Stimulated activated CD4-positive, alpha-beta T cell treated with anti-CD3 and anti-CD28 coated beads, Interleukin-4, amount 100 ng/mL, for 1 hour (primary cell): Measurements from ENCODE around the gene CWH43.
"Not testable (repeated sequence)": the region's sequence is repeated elsewhere in the genome, so short reads cannot be mapped to it uniquely, and the experiment has no call there.

Source experiments
- DNase-seq: peaks from one replicate; pipeline ENCODE4 v3.0.0-alpha.2; 2020

CWH43 gene

GRCh38 chr4:49098034-49098759 lies 112.1 kb downstream of the CWH43 start:
- not testable (repeated sequence) for DNase-seq

- DNase-seq = not testable (repeated sequence)
Observed at GRCh38 chr4:49099831-49100444, 113.9 kb downstream of the CWH43 start.

- not testable (repeated sequence) for DNase-seq
Observed at GRCh38 chr4:49102344-49102898, 116.3 kb downstream of the CWH43 start.

- DNase-seq = not testable (repeated sequence)
Observed at GRCh38 chr4:49103436-49104136, 117.5 kb downstream of the CWH43 start.

- not testable (repeated sequence) for DNase-seq
Observed at GRCh38 chr4:49104231-49104930, 118.3 kb downstream of the CWH43 start.

GRCh38 chr4:49105248-49105904 lies 119.3 kb downstream of the CWH43 start:
- not testable (repeated sequence) for DNase-seq

GRCh38 chr4:49107262-49107661 lies 121.2 kb downstream of the CWH43 start:
- DNase-seq = not testable (repeated sequence)

- not testable (repeated sequence) for DNase-seq
Observed at GRCh38 chr4:49108183-49108978, 122.3 kb downstream of the CWH43 start.

- DNase-seq = not testable (repeated sequence)
Observed at GRCh38 chr4:49109567-49110166, 123.6 kb downstream of the CWH43 start.

GRCh38 chr4:49110579-49110978 lies 124.5 kb downstream of the CWH43 start:
- DNase-seq = not testable (repeated sequence)
